UCSD-AML1 (cell line): Measurements from ENCODE around the gene NSUN7.

Source experiments
- DNase-seq: peaks from one replicate; lab custom pipeline; 2025; ENCODE audit not compliant: unreplicated experiment; lab: John Stamatoyannopoulos, UW

NSUN7 gene

GRCh38 chr4:40843696-40844095 is 93.9 kb downstream of the NSUN7 start:
- no peak for DNase-seq

DNA sequence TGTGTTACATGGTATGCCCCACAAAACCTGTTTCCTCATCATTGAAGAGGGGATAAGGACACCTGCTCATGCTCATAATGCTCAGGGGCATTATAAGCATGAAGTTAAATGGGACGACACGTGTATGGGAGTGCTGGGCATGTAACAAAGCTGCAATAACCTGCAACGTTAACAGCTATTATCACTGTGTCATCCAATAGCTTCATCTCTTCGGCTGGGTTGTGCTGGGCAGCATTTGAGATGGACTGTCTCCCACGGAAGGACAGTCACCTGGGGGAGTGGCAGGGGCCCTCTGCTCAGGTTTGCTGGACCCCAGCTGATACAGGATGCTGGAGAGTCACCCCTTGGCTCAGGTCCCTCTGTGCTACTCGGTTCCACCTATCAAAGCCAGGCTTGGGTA is 94.5 kb downstream of the NSUN7 start:
- DNase-seq, result no peak

DNA sequence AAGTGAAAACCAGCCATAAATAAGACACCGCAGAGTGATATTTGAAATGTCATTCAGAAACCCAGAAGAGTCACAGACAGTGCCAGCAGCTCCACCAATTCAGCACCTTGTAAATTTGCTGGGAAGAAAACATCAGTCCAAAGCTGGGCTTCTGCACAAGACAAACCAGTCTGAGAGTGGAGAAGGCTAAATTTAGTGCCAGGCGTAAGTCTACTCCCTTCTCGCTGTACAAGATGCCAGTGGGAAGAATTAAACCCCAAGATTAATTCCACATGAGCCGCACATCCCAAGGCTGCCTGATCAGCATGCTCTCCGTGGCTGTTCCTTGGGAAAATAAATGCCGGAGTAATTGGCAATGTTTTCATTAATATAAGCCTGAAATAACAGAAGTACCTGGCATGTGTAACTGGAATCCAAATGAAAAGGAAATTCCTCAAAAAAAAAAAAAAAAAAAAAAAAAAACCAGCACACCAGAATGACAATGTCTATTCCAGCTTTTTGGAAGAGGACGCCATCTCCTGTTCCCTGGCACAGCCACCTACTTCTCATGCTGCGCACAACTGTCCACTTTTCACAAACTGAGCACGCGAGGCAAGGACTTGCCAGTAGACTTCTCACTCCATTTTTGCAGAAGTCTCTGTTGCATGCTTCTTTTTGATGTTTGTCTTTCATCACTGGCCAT is 95.5 kb downstream of the NSUN7 start:
- no peak for DNase-seq

DNA sequence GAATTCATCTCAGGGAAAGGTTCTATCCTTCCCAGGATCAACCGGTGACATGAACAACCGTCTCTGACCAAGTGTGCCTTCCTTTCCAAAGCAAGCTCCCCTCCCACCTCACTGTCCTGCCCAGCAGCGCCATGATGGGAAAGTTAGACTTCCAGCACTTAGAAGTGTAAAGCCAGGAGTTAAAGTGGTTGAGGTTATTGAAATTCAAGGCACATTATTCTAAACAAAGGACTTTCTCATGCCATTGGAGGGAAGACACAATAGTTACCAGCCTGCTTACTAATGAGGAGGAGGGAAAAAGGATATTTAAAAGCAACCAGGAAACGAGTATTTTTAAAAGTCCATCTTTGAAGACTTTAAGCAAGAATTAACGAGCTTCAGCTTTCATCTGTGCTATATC is 96.8 kb downstream of the NSUN7 start:
- no peak for DNase-seq

DNA sequence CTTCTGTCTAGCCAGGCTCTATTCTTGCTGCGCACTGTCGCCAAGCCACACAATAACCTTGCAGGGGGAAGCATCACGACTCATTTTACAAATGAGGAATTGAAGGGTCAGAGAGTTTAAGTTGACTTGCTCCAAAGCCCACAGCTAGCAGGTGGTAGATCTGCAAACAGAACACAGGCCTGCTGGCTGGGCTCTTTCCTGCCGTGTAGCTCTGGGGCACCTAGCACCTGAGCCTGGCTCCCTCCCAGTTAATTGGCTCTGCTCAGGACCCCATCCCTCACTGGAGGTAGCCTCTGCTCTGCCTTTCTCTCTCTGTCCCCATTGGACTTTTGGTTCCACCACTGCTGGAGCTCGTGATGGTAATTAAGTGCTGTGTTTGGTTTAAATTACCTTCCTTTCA is 98.5 kb downstream of the NSUN7 start:
- no peak for DNase-seq

GRCh38 chr4:40848940-40849339 is 99.2 kb downstream of the NSUN7 start:
- no peak for DNase-seq

GRCh38 chr4:40850496-40850895 is 100.7 kb downstream of the NSUN7 start:
- DNase-seq, result no peak

DNA sequence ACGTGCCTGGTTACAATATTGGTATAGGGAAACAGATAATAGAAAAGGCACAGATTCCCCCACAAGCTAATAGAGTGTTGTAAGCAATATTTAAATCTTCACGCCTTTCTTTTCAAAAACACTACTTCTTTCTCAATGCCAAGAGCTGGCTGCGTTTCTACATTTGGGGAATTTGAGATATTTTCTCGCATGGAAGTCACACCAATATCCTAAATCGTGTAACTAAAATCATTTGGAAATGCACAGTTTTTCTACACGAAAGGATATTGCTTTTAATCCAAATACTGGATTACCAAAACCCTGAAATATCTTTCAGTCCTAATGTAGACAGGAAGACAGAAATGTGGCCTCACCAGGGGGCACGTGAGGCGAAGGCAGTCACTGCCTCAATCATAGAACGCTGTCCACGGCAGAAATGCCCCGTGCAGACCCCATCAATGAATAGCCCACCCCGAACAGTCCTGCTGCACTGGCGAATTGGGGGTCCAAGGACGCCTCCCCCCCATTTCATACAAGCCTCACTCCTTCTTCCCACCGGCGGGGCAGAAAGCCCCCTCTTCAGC is 106.6 kb downstream of the NSUN7 start:
- DNase-seq, result no peak

DNA sequence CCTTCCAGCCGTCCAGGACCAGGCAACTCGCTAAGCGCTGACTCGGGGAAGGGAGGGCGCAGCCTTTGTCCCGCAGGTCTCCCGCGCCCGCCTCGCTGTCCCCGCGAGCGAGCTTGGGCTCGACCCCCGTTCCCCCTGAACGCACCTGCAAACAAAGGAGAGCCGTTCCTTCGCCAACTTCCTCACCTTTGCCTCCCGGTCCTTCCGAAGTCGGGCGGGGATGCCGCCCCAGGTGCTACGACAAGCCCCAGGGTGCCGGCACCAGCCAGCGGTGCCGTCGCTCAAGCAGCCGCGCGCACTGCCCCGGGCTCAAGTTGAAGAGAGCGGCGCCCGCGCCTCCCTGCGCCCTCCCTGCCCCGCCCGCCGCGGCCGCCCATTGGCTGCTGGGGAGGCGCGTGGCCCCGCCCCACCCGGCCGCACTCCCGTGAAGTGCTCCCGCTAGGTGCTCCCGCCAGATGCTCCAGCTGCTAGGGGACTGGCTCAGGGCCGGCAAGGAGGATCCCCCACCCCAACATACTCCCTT is 107.1 kb downstream of the NSUN7 start:
- DNase-seq, result no peak

DNA sequence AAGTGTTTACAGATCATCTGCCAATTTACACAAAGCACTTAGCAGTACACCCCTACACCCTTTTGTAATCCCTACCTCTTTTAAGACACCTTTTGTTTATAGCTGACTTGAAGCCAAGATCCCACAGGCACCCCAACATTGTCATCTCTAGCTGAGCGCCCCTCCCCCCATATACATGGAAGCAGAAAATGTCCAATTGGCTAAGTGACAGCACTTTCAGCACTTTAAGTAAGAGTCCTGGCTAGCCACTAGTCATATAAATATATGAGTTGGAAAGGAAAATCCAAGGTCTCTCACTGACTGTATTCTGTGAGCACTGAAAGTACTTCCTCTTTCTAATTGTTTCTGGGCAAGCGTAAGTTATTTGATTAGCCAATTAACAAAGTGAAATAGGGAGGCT is 108.2 kb downstream of the NSUN7 start:
- DNase-seq, result no peak

DNA sequence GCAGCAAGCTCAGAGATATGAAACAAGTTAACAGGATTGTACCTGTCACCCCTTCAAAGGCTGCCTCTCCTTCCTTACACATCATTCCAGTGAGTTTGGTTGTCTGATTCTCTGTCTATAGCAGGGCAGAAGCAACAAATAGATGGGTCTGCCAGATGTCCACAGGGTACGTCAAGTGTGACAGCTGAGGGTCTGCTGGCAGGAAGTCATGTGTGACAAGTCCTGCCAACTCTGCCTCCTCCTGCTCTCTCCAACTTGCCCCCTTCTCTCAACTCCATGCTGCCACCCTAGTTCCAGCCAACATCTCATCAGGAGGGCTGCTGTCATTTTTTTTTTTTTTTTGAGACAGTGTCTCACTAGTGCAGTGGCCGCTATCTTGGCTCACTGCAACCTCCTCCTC is 109.2 kb downstream of the NSUN7 start:
- no peak for DNase-seq
